Right lobe of liver (tissue), 6 donors: ENCODE results near the gene STAT6. TPM values are rescaled to one million over a fixed set of nuclear protein-coding genes. Genes with fewer than 3 reads are reported as not detected.

Experiments used
- ATAC-seq, 4 donors: fragments of 200-7000 bp; cut with Tn5 transposase; one replicate each; pipeline ENCODE4 v1.9.1; 2020; ENCODE audit warnings: mild to moderate bottlenecking in 4 of 4, moderate library complexity in 4 of 4
- DNase-seq, 3 donors: peaks; one replicate each; pipeline ENCODE4 v3.0.0-alpha.2; 2020
- H3K27ac ChIP-seq, 3 donors: fragments of 200-600 bp; one replicate each; pipeline ENCODE4 v1.8.0; 2022
- H3K27me3 ChIP-seq, 2 donors: fragments of 200-600 bp; one replicate each; pipeline ENCODE4 v1.8.0; 2022
- H3K36me3 ChIP-seq, 4 donors: fragments of 200-600 bp; sonication (generic) in 1 of 4; one replicate each; pipeline versions ENCODE4 v1.5.1 to v1.8.0; 2017 to 2022; ENCODE audit warnings: control low read depth in 1 of 4
- H3K4me1 ChIP-seq, 4 donors: fragments of 200-600 bp; sonication (generic) in 1 of 4; one replicate each; pipeline versions ENCODE4 v1.5.1 to v1.8.0; 2017 to 2022; ENCODE audit warnings: control low read depth in 1 of 4
- H3K4me3 ChIP-seq, 3 donors: fragments of 200-600 bp; one replicate each; pipeline ENCODE4 v1.8.0; 2022
- H3K9me3 ChIP-seq, 4 donors: fragments of 200-600 bp; sonication (generic) in 1 of 4; one replicate each; pipeline versions ENCODE4 v1.5.1 to v1.8.0; 2017 to 2022; ENCODE audit warnings: control low read depth in 1 of 4
- POLR2A ChIP-seq: fragments of 450-650 bp; IDR thresholded peaks from one replicate; pipeline ENCODE4 v1.6.1; 2017; ENCODE audit warnings: antibody characterized with exemption, mild to moderate bottlenecking
- WGBS: methylation state at CpG from one replicate; pipeline ENCODE4 v1.1.6; 2018; ENCODE audit warnings: low coverage, low lambda C conversion rate; ENCODE audit not compliant: insufficient coverage; ENCODE audit errors: missing lambda C conversion rate; 5-methylcytosine and 5-hydroxymethylcytosine counted together
- intact Hi-C, 2 donors: fragments of 100-400 bp; cut with DNase I; formaldehyde crosslinking; loops; one replicate each; pipeline versions ENCODE4 v1.11.2 to v1.14.1; 2022
- total RNA-seq, 6 experiments: library from RNA; depleted of rRNA in 2 of 6; stranded (reverse); fragments of >200 nt in 2 of 6; fragmentation: NEBNext Ultra II Directional in 3 of 6; extraction: Animal tissue kit (Norgen Biotek cat#: 25700) in 3 of 6; gene quantifications; one replicate each; pipeline versions ENCODE4 v1.1.0 to v1.2.4, GENCODE V29; 2016 to 2023
- TF ChIP-seq, protein P1 (sequence below), 4 donors: fragments of 200-600 bp in 3 of 4; fragments of 450-650 bp in 1 of 4; IDR thresholded peaks; one replicate each; pipeline versions ENCODE4 v1.5.1 to v1.8.0; 2016 to 2022; ENCODE audit warnings: antibody characterized with exemption in 4 of 4, mild to moderate bottlenecking in 2 of 4
- donor health status: DM: no; HTN: yes; CAD: no.
- donor health status: DM: no; HTN: no; CAD: no.
- donor health status: DM: no; HTN: no; CAD: no.
- donor health status: DM: no; HTN: yes; CAD: no.
- donor health status: DM: no; HTN: yes; CAD: no.

STAT6 gene
- total RNA-seq, 6 experiments from 2014 or later: 61.8 to 108 (median 94.7) TPM

DNA sequence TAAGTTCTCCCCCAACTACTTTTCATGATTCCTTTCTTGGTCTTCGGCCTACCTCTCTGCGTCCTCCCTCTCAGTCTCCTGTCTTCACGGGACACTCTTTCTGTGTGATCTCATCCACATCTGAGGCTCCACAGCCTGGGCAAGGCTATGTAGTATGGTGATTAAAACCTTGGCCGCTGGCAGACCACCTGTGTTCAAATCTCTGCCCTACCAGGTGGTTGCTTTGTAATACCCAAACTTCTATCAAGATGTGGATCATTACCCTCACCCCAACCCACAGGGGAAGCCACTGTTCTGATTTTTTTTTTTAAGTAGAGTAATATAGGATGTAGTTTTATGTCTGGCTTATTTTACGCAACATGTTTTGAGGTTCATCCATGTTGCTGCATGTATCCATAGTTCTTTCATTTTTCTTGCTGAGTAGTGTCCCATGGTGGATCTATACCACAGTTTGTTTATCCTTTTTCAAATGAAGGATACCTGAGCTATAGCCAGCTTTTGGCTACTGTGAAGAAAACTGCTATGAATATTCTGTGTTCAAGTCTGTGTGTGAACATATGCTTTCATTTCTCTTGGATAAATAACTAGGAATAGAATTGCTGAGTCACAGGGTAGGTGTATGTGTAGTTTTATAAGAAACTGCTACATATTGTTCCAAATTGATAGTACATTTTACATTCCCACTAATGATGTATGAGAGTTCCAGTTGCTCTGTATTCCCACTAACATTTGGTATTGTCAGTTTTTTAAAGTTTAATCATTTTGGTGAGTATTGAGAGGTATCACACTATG lies 8.3 kb upstream of the STAT6 start:
- WGBS: 80% methylated on average over 3 of the region's 5 CpGs
- no peaks in the 10 kb centered on the region for H3K27me3 ChIP-seq
- H3K4me1 ChIP-seq: no peaks in the 10 kb centered on the region
- TF ChIP-seq, protein P1, sequence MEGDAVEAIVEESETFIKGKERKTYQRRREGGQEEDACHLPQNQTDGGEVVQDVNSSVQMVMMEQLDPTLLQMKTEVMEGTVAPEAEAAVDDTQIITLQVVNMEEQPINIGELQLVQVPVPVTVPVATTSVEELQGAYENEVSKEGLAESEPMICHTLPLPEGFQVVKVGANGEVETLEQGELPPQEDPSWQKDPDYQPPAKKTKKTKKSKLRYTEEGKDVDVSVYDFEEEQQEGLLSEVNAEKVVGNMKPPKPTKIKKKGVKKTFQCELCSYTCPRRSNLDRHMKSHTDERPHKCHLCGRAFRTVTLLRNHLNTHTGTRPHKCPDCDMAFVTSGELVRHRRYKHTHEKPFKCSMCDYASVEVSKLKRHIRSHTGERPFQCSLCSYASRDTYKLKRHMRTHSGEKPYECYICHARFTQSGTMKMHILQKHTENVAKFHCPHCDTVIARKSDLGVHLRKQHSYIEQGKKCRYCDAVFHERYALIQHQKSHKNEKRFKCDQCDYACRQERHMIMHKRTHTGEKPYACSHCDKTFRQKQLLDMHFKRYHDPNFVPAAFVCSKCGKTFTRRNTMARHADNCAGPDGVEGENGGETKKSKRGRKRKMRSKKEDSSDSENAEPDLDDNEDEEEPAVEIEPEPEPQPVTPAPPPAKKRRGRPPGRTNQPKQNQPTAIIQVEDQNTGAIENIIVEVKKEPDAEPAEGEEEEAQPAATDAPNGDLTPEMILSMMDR (IDR thresholded peaks at IDR 0.05): no peak
- no peak for TF ChIP-seq POLR2A
- H3K4me3 ChIP-seq: no peak overlapping the region
- ATAC-seq (no peak), DNase-seq (no peak)
- no peaks in the 10 kb centered on the region for H3K9me3 ChIP-seq
- H3K36me3 ChIP-seq: no peaks in the 10 kb centered on the region
- intact Hi-C loops: loop anchor here in 1 of 2 donors (5.0 kb wide), 2 partner anchors 63 to 107 kb away; no protein-coding TSS in a partner anchor
- no peak overlapping the region for H3K27ac ChIP-seq

DNA sequence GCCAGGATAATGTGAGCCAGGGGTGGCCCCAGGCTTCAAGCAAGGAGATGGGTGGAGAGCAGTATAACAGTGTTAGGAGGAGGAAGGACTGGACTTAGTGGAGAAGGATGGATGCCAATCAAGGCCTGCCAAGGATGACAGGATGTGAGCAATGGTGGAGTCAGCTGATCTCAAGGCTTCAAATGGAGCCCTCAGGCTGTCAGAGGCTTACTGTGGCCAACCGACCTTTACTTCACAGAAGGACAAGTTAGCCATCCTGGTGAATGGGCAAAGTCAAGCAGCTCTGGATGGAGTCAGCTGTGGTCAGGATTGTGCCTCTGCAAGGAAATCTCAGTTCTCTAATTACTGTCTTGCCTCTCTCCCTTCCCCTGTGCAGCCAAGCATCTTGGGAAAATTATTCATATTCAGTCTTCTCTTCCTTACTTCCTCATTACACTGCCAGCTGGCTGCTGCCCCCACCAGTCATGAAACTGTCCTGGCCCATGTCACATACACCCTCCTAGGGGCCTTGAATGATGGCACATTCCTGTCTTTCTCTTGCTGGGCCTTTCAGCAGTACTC lies 7.6 kb upstream of the STAT6 start:
- intact Hi-C loops: loop anchor here in 1 of 2 donors (5.0 kb wide), 1 partner anchor 106 kb away; no protein-coding TSS in a partner anchor
- TF ChIP-seq POLR2A: no peak
- no peak overlapping the region for H3K27ac ChIP-seq

DNA sequence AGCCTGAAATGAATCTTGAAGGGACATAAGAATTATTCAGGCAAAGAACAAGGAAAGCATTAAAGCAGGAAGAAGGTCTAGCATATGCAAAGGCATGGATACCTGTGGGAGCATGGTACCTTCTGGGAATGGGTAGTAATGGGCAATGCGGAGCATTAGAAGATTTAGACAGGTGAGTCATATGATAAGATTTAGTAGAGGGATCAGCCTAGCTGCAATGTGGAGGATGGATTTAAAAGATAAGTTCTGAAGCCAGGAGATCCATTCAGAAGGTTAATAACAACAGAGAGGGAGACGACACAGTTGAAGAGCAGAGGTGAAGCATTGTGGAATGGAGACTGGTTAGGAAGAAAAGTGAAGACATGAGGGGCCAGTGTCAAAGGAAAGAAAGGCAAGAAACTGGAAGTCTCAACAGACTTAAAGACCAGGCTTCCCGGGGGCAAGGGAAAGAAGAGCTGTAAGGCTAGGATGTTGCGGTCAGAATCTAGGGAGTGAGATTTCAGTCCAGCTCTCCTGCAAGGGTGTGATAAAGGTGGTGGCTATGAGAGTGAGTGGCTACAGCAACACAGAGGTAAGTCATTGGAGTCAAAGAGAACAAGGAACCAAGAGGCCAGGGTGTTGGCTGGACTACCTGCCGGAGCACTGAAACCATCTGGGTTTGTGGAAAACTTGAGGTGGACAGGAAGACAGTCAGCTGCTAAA lies 5.6 kb upstream of the STAT6 start:
- intact Hi-C loops: loop anchor here in 1 of 2 donors (5.0 kb wide), 1 partner anchor 104 kb away; no protein-coding TSS in a partner anchor
- ATAC-seq: no peak
- WGBS: 75% methylated on average over 4 of the region's 5 CpGs

More for the DNA sequence above, 7.6 kb upstream of the STAT6 start:
- H3K36me3 ChIP-seq: no peaks in the 10 kb centered on the region
- H3K9me3 ChIP-seq: no peaks in the 10 kb centered on the region
- no peaks in the 10 kb centered on the region for H3K27me3 ChIP-seq
- no peak for DNase-seq
- no peaks in the 10 kb centered on the region for H3K4me1 ChIP-seq
- WGBS: no CpG with 5 or more reads among the region's 1 CpG
- no peak overlapping the region for H3K4me3 ChIP-seq
- peak; percentile 55 to 72 (median 64) for ATAC-seq

DNA sequence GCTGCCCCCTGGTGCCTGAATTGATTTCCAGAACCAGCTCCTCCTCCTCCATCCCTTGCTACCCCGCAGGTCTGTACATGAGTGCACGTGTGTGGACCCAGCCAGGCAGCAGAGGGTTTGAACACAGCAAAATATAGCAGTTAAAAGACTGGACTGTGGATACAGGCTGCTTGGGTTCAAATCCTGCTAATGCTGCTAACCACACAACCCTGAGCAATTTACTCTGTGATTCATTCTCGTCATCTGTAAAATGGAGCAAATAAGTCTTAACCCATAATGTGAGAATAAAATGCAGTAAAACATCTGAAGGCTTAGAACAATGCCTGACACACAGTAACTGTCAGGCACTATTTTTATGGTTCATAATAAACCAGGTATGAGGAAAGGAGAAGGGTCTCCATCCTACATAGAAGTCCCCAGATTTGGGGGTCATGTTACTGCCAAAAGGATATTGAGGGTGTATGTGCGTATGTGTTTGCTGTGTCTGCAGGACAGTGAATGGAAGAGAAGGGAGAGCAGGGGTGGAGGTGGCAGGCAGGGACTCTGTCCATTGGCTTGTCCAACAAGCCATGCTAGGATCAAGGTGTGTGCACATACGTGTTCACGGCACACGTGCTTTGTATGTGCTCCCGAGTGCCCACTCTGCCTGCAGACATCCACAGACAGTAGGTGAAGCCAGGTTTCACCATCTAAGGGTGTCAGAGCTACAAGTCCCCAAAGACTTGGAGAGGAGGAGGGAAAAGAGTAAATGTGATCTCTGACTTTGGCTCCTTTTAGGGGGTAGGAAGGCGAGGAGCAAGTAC lies 1.5 kb upstream of the STAT6 start:
- intact Hi-C loops: loop anchor here in 1 of 2 donors (5.0 kb wide), 1 partner anchor 45 kb away; no protein-coding TSS in a partner anchor

More for the DNA sequence above, 5.6 kb upstream of the STAT6 start:
- Histone ChIP-seq H3K27ac (no peak overlapping the region), H3K27me3 (no peaks in the 10 kb centered on the region), H3K36me3 (no peaks in the 10 kb centered on the region), H3K4me3 (no peak overlapping the region), H3K4me1 (peaks cover 0 to 5% (median 0%) of the 10 kb centered on the region in 4 donors), H3K9me3 (no peaks in the 10 kb centered on the region)
- DNase-seq: no peak
- no peak for TF ChIP-seq POLR2A
- TF ChIP-seq, protein P1 (IDR thresholded peaks at IDR 0.05): no peak

More for the DNA sequence above, 1.5 kb upstream of the STAT6 start:
- DNase-seq (no peak), ATAC-seq (no peak)
- Histone ChIP-seq H3K4me3 (no peak overlapping the region), H3K27ac (peak overlapping the region; percentile 73 to 100 (median 100)), H3K36me3 (peaks cover 0 to 4% (median 0%) of the 10 kb centered on the region in 4 donors), H3K27me3 (no peaks in the 10 kb centered on the region), H3K4me1 (peaks cover 0 to 24% (median 3%) of the 10 kb centered on the region in 4 donors), H3K9me3 (no peaks in the 10 kb centered on the region)
- TF ChIP-seq, protein P1 (IDR thresholded peaks at IDR 0.05): peak in 3 of 4 donors; percentile 81 to 90 (median 85)
- no peak for TF ChIP-seq POLR2A
- 39% methylated on average over 5 of the region's 9 CpGs for WGBS
